Effector CD4-positive, alpha-beta T cell (primary cell): ENCODE data around the gene CACNA1F.

Experiments
- DNase-seq: peaks from one replicate; pipeline ENCODE4 v3.0.0-alpha.2; 2020

The CACNA1F gene

DNA sequence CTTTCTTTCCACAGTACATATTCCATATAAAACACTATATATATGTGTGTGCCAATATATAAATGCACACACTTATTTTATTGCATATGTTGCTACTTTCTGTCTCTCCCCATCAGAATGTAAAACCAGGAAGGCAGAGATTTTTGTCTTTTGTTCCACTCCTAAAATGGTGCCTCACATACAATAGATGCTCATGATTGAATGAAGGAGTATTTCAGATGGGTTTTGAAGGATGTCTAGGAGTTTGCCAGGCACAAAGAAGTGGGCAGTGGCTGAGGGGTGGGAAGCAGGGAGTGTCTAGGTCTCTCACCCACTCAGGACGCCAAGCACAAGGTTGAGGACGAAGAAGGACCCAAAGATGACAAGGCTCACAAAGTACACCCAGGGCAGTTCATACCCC is 5.4 kb downstream of the CACNA1F start:
- no peak for DNase-seq

DNA sequence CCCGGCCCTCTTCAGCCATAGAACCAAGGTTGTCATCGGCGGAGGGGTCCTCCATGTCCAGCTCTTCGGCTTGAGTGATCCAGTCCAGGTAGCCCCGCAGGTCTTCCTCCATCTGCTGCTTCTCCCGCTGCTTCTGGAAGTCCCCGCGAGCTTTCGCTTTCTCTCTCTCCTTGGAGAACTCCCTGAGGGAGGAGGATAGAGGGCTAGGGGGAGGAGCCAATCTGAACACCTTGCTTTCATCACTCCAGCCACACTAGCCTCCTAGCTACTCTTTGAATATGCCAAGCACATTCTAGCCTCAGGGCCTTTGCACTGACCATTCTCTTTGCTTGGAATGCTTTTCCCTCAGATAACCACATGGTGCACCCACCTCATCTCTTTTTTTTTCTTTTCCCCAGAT is 6.2 kb downstream of the CACNA1F start:
- DNase-seq, result no peak

DNA sequence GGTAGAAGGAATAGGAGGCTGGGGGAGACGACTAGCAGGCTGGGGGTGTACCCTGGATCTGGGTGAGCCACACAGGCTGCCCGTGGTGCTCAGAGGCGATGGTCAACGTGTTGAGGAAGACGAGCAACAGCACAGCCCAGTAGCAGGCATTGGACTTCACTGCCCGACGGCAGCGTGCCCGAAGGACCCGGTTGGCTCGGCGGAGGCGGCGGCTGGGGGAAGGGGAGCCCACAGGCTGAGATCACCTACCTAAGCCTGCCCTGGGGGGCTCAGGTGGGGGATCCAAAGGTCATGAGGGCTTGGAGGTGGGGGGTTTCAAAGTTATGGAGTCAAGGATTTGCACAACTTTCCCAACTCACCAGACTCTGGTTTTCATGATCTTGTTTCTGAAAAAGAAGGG is 7.3 kb downstream of the CACNA1F start:
- no peak for DNase-seq

DNA sequence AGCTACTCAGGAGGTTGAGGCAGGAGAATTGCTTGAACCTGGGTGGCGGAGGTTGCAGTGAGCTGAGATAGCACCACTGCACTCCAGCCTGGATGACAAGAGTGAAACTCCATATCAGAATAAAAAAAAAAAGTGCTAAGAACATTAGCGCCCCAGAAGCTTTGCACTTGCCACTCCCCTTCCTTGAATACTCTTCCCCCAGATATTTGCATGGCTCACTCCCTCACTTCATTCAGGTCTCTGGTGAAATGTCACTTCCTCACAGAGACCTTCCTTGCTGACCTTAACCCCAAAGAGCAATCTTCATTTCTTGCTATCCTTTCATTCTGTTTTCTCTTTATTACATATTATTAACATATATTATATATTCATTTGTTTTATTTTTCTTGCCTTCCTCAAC is 11.3 kb downstream of the CACNA1F start:
- no peak for DNase-seq

- no peak for DNase-seq
Observed at GRCh38 chrX:49220100-49220499, 13.0 kb downstream of the CACNA1F start.

DNA sequence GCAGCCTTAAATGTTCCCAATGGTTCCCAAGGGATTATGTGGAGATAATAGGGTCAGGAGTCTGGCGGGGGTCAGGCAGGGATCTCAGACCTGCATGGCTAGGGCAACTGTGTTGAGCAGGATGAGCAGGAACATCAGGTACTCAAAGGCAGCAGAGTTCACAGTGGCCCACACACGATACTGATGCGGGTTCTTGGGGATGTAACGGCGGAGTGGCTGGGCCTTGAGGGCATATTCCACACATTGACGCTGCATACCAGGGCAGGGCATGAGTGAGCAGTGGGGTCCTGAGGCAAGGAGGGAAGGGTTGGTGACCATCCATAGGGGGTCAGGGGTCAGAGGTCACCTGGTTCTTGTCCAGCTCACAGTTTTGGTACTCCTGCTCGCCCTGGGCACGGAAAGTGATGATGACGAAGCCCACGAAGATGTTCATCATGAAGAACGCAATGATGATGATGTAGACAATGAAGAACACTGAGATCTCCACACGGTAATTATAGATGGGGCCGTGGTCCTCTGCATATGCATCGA is 18.1 kb downstream of the CACNA1F start:
- no peak for DNase-seq

GRCh38 chrX:49214416-49214815 is 18.7 kb downstream of the CACNA1F start:
- no peak for DNase-seq

- no peak for DNase-seq
Observed at GRCh38 chrX:49212861-49213260, 20.3 kb downstream of the CACNA1F start.

DNA sequence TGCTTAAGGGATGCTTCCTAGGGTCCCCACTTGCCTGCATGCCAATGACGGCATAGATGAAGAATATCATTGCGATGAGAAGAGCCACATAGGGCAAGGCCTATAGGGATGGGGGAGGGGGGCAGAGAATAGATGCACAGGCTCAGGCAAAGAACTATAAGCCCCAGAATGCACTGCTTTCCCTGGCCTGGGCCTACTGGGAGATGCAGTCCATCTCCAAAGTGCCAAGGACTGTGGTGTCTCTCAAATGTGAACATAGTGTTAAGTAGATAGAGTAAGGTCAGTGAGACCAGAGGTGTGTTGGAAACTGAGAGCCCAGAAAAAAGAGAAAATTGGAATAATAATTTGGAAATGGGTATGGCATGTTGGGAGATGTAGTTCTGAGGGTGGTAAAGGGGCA is 20.9 kb downstream of the CACNA1F start:
- DNase-seq, result no peak

DNA sequence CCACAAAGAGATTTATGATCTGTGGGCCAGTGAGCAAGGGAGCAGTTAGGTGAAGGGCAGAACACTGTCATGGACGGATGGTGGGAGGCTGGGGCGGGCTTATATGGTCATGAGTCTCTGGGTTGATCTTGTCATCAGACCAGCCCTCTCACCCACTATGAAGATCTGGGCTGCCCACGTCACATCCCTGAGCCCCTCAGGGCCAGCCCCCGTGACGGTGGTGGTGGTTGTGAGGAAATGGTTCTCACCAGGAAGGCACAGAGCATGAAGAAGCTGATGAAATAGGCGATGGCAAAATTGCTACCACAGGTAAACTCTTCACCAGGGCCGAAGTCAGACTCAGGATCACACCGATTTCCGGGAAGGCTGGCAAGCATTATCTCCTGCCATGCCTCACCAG is 22.1 kb downstream of the CACNA1F start:
- no peak for DNase-seq

GRCh38 chrX:49210406-49210805 is 22.7 kb downstream of the CACNA1F start:
- DNase-seq, result no peak

GRCh38 chrX:49209434-49210251 is 23.5 kb downstream of the CACNA1F start:
- no peak for DNase-seq

DNA sequence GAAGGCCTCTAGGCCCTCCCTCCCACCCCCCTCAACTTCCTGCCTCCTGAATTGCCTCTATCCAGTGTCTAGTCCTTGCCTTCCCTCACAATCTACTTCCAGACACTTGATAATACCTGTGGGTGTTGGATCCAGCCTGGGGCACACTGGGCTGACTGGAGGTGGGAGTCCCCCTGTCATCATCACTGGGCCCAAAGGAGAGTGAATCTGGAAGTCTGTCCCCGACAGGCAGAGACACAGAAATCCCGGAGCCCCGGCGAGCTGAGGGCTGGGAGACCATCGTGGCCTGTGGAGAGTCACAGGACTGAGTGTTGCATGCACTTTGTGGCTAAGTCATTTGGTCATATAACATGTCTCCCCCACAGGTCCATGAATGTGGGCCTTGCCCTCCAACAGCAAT is 24.7 kb downstream of the CACNA1F start:
- no peak for DNase-seq

- no peak for DNase-seq
Observed at GRCh38 chrX:49206543-49206942, 26.6 kb downstream of the CACNA1F start.

DNA sequence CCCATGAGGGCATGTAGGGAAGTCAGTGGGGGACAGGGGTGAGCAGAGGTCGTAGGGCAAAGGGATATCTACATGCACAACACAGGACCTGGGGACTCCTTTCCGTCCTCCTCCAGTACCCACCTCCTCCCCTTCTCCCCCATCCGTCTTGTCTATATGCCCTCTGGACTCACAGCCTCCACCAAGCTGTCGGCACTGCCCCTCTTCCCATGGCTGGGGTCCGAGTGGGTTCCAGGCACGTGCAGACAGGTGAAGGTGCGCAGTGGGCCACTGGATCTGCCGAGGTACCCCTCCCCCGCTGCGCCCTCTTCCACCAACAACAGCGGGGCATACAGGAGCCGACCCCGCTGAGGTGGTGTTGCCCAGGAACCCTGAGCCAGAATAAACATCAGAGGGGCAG is 27.7 kb downstream of the CACNA1F start:
- no peak for DNase-seq

GRCh38 chrX:49204709-49205108 is 28.4 kb downstream of the CACNA1F start:
- DNase-seq, result no peak

DNA sequence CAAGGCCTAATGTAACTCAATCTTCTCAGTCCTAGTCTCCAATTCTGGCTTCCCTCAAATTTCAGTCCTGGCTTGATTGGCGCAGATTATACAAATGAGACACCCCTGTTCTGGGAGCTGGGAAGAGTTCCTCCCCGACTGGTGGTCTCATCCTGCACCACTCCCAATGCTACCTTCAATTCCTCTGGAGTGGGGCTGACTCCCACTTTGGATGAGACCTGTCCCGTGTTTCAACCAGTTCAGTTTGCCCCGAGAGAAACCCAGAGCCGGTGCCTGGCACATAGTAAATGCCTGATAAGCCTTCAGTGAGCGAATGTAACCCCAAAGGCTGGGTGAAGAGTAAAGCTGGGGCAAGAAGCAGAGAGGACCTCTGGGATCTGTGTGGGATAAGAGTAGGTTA is 29.1 kb downstream of the CACNA1F start:
- DNase-seq, result no peak

DNA sequence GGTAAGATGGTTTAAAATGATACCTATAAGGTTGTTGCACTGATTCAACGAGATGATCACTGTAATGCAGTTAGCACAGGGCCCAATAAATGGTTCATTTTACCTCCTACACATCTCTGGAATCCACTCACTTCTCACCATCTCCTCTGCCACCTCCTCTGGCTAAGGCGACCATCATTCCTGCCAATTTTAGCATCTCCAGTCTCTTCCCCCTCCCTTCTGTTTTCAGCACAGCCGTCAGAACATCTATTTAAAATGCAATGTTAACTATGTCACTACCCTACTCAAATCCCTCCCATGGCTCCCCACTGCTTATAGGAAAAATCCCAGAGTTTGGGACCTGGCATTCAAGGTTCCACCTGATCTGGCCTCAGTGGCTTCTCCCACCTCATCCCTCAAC is 29.6 kb downstream of the CACNA1F start:
- no peak for DNase-seq

DNA sequence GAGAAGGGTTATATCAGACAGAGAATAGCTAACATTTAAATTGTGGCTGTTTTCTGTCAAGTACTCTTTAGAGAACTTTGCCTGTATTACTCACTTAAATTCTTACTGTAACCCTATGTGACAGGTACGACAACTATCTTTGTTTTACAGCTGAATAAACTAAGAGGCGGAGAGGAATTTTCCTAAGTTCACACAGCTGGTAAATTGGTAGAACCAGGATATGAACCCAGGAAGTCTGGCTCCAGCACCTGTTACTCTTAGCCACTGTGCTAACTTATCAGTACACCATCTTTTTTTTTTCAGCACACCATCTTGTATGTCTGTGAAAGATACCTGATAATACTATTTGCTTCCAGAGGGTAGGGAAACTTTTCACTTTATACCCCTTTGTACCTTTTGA is 31.1 kb downstream of the CACNA1F start:
- DNase-seq, result no peak

DNA sequence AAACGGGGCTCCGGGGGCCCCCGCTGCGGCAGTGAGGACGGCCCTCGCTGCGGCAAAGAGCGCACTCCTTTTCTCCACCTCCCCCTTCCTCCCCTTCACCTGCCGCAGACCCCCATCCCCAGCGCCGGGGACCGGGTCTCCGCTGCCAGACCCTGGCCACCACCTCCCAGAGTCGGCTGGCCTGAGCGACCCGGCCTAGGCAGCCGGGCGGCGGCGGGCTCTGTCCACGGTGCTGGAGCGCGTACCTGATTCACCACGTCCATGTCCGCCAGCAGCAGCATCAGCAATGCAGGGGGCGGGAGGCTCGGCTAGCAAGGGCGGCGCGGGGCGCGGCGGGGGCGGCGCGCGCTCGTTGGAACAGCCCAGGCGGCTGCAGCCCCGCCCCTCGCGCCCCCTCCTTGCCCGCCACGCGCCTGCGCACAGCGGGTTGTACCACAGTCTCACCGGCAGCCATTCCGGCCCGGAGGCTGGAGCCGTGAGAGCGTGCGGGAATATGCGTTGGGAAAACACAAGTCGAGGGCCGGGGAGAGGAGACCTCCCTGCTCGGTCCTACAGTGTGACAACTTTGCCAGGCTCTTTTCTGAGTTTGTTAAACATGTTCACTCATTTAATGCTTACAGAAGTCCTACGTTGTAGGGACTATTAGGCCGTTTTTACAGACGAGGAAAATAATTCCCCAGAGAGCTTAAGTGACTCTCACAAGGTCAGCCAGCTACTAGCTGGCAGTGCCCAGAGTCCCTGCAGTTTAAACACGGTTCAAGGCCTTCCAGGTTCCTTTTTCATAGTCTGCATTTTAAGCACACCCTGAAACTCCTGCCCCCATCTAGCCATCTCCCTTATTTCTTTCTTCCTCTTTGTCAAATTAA is 33.0 kb downstream of the CACNA1F start, which contains the start of gene SYP:
Gene SYP (minus strand): TSS at position 288 of the 866 bp plus-strand sequence. CDS start 7 bp downstream, at position 281.
- DNase-seq, result peak; percentile 81

GRCh38 chrX:49199315-49199595 is 33.9 kb downstream of the CACNA1F start:
- no peak for DNase-seq

DNA sequence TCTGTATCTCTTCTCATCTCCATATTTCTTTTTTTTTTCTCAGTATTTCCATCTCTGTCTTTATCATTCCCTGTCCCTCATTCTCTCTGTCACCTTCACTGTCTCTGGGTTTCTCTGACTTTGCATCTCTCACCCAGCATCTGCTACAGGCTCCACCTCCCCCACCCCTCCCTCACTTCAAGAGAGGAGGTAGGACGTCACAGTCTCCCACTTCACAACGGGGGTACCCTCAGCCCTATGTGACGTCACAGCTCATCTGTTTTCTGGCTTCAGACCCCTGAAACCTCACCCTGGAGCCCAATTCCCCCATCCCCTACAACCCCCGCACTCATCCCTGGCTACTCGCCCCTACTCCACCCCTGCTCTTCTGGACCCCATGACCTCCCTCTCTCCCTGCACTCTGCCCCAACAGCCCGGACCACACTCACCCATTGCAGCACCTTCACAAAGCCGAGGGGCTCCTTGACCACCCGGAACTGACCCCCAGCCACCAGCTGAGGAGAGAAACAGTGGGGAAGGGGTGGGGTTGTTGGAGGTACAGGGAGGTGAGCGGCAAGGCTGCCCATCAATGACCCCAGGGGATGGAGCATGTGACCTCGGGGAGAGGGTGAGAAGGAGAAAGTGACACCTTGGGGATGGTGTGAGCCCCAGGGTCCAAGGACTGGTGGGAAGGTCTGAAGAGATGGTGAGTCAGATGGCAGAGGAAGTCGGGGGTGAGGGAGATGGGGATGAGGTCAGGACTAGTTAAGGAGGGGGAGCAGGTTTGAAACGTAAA is 34.4 kb downstream of the CACNA1F start:
- no peak for DNase-seq

DNA sequence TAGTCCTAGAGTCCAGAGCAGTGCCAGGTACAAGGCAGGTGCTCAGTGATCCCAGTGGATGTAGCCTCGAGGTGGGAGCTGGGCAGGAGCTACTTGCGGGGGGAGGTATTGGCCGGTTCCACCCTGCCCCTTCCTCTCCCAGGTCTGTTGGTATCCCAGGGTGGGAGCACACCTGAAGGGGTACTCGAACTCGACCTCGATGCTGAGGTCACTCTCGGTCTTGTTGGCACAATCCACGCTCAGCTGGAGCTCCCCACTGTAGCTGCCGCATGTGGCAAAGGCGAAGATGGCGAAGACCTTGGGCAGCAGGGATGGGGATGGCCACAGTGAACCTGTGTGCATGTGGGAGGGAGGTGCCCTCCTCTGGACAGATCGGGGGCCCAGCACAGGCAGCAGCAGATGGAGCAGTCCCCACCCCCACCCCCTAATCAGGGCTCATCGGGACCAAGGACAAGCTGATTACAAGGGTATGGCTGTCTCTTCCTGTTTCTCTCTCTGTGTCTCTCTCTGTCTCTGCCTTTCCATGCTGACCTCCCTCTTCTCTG is 35.5 kb downstream of the CACNA1F start:
- no peak for DNase-seq
